SHP77 treated with DMSO at 0.1 percent for 48 hours (cell line): ENCODE results near the gene OR13C8.

Experiments
- DNase-seq: peaks from one replicate; lab custom pipeline; 2025; lab: John Stamatoyannopoulos, UW

Gene OR13C8

GRCh38 chr9:104611213-104611612 is 42.2 kb downstream of the OR13C8 start:
- no peak for DNase-seq

DNA sequence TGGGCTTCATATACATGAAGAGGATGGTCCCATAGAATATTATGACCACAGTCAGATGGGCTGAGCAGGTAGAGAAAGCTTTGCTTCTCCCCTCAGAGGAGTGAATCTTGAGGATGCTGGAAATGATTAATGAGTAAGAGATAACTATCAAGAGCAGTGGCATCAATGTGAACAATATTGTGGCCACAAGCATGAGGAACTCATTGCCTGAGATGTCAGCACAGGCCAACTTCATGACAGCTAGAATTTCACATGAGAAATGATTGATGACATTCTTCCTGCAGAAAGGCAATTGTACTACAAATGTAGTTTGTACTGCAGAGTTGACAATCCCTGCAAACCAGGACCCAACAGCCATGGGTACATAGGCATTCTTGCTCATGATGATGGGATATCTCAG is 48.5 kb downstream of the OR13C8 start:
- no peak for DNase-seq

DNA sequence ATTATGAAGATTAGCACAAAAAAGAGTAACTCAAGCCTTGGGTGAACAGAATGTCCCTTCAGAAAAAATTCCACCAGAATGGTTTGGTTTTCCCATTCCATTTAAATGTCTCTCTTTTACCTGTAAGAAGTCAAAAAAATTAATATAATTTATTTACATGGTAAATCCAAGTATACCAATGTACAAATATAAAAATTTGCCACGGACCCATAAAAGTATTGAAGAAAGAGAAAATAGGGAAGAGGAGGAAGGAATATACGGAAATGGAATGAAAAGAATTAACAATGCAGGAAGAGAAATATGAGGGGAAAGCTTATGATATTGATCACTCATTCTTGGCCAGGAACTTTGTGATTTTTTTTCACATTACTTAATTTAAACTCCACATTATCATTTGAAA is 49.1 kb downstream of the OR13C8 start, which contains the start of gene OR13C9:
OR13C9 (minus strand) TSS at position 101 of the 400 bp plus-strand sequence; CDS start at position 101, 0 bp downstream.
- DNase-seq: no peak
